Ureter (tissue), 1 donor: Measurements from ENCODE around the gene KLC3. TPM values are rescaled to one million over a fixed set of nuclear protein-coding genes. Genes with fewer than 3 reads are reported as not detected.
"Not testable (repeated sequence)": the region's sequence is repeated elsewhere in the genome, so short reads cannot be mapped to it uniquely, and the experiment has no call there.

Source experiments
- DNase-seq: peaks from one replicate; pipeline ENCODE4 v3.0.0-alpha.2; 2020; ENCODE audit warnings: low spot score
- total RNA-seq: library from RNA; stranded (reverse); gene quantifications from one replicate; pipeline ENCODE4 v1.2.4, GENCODE V29; 2023
- donor health status: DM: yes; HTN: yes; CAD: no.

KLC3 gene
- 1.3 TPM for total RNA-seq

- no peak for DNase-seq
Observed at GRCh38 chr19:45340232-45340898, at the start of gene KLC3. Gene KLC3 (plus strand): TSS chr19:45340750. CDS start chr19:45345542, 4,792 bp downstream.

DNA sequence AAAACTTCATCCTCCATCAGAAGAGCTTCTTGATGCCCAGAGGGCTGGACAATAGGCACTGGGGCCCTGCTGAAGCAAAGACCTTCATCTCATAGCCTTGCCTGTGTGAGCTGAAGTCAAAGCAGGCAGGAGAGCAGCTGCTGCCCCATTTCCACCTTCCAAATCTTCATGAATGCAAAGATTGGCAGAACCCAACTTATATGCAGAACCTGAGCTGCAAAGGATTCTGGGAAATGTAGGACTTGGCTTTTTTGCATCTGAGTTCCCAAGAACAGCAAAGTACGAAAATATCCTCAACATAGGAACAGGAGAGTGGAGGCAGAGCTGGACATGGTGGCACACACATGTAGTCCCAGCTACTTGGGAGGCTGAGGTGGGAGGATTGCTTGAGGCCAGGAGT lies 48.7 kb upstream of the KLC3 start:
- no peak for DNase-seq

GRCh38 chr19:45293682-45294081 lies 46.9 kb upstream of the KLC3 start:
- DNase-seq = no peak

GRCh38 chr19:45294291-45295029 lies 46.1 kb upstream of the KLC3 start:
- DNase-seq = peak; percentile 71

DNA sequence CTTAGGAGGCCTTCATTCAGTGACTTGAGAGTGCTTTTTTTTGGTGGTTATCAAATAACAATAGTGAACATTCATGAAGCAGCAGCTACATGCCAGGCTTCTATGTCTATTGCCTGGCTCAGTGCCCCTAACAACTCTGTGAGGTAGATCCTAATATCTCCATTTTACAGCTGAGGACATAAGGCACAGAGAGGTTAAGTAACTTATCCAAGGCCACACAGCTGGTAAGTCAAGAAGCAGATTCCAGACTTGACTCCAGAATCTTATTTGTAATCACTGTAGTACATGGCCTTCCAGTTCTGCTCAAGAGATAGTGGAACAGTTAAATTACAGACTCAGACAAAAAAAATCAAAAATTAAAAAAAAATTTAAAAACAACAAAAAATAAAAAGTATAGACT lies 44.7 kb upstream of the KLC3 start:
- no peak for DNase-seq

DNA sequence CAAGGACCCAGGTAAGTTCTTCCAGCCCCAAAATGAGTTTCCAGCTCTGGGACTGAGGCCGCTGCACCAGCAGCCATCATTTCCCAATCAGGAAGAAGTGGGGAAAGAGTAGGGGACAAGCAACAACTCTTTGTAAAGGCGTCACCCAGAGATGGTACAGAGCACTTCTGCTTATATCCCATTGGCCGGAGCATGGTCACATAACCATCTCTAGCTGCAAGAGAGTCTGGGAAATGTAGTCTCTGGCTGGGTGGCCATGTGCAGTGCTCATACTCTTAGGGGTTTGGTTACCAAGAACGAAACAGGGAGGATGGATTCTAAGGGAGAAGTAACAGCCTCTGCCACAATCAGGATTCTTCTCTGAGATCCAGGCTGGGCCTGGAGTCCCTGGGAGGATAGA lies 44.2 kb upstream of the KLC3 start:
- DNase-seq = no peak

DNA sequence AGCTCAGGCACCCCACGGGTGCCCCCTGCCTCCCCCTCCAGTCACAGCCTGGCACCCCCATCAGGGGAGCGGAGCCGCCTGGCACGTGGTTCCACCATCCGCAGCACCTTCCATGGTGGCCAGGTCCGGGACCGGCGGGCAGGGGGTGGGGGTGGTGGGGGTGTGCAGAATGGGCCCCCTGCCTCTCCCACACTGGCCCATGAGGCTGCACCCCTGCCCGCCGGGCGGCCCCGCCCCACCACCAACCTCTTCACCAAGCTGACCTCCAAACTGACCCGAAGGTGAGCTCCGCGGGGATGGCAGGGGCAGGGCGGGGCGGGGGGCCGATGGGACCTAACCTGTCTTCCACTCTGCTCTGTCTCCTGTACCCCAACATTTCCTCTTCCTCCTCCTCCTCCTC lies 42.9 kb upstream of the KLC3 start:
- DNase-seq = no peak

GRCh38 chr19:45298264-45298663 lies 42.3 kb upstream of the KLC3 start:
- no peak for DNase-seq

GRCh38 chr19:45299719-45300118 lies 40.8 kb upstream of the KLC3 start:
- no peak for DNase-seq

GRCh38 chr19:45302416-45302815 lies 38.1 kb upstream of the KLC3 start:
- no peak for DNase-seq

DNA sequence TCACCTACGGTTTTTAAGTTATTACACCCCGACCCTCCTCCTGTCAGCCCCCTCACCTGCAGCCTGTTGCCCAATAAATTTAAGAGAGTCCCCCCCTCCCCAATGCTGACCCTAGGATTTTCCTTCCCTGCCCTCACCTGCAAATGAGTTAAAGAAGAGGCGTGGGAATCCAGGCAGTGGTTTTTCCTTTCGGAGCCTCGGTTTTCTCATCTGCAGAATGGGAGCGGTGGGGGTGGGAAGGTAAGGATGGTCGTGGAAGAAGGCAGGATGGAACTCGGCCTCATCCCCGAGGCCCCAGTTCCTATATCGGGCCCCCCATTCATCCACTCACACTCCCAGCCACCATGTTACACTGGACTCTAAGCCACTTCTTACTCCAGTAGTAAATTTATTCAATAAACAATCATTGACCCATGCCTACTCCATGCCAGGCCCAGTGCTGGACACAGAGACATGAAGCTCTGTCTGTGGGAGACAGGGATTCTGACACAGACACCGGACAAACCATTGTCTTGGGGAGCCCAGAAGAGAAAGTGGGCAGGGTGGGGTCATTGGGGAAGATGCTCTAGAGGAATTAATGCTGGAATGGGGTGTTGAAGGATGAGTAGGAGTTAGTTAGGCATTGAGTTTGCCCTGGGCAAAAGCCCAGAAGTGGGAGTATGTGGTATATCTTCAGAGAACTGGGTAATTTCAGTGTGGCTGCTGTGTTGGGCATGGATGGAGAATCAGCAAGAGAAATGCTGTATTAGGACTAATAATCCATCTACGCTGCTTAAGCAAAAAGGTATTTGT lies 37.1 kb upstream of the KLC3 start:
- DNase-seq = no peak

- DNase-seq = no peak
Observed at GRCh38 chr19:45304141-45304926, 36.2 kb upstream of the KLC3 start.

DNA sequence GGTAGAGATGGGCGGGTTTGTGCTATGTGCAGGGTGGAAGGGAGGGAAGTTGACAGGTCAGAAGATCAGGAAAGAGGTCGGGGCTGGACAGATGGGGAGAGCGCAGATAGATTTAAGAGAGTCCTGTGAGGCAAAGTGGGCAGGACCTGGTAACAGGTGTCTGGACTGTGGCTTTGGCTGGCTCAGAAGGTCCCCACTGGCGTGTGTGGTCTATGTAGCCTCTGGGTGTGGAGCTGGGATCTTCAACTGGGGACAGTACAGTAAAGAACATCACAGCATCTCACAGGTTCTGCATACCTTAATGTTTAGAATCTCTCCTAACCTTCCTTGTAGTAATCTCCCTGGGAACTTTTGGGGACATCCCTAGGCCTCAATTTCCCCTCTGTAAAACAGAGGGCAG lies 35.5 kb upstream of the KLC3 start:
- DNase-seq = no peak

DNA sequence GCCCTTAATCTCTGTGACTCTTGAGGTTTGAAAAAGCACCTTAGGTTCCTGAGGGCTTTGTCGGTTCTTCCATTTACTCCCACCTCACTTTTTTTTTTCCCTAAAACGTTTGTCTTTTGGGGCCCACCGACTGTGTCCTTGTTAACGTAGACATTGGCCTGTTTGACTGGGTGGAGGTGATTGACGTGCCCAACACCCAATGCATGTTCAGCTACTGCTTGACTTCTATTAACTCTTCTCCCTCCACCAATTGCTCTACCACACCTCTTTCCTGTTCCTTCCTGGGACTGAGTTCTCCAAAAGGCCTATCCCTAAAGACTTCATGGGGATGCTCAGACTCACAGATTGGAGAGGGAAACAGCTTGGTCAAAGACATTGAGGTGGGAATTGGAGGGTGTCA lies 35.1 kb upstream of the KLC3 start:
- no peak for DNase-seq

GRCh38 chr19:45306040-45306439 lies 34.5 kb upstream of the KLC3 start:
- no peak for DNase-seq

DNA sequence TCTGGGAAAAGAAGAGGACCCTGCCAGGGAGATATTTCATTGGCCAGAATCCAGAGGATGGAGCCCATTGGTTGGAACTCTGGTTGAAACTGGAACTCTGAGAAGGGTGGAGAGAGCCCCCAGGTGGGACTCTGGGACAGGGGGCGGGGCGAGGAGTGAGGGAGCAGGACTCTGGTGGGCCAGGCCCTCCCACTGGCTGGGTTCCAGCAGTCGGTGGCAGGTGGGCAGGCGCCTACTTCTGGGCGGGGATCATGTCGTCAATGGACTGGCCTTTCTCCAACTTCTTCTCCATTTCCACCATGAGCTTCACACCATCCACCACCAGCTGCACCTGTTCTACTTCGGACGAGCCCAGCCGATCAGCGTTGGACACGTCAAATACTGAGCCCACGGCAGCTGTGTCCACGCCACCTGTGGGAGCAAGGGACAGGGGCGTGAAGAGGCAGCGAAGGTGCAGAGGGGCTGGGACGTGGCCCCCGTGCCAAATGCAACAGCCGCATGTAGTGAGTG lies 34.0 kb upstream of the KLC3 start:
- no peak for DNase-seq

DNA sequence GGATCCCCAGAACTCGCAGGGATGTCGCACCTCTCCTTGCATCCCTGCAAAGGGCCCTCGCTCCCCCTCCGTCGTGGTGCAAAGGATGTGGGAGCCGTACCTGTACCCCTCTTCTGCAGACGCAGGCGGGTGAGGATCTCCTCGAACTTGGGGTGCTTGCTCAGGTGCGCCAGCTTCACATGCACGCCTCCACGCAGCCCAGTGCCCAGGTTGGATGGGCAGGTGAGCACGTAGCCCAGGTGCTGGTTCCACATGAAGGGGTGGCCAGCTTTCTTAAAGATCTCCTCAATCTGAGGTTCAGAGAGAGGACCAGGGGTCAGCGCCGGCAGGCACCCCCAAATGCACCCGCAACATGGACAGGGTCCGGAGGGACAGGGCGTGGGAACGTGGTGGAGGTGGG lies 33.2 kb upstream of the KLC3 start:
- no peak for DNase-seq

DNA sequence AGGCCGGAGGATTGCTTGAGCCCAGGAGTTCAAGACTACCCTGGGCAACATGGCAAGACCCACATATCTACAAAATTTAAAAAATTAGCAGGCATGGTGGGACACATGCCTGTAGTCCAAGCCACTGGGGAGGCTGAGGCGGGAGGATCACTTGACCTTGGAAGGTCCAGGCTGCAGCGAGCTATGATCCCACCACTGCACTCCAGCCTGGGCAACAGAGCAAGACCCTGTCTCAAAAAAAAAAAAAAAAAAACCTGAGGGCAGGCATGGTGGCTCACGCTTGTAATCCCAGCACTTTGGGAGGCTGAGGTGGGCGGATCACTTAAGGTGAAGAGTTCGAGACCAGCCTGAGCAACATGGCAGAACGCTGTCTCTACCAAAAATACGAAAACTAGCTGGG lies 31.2 kb upstream of the KLC3 start:
- DNase-seq = not testable (repeated sequence)

DNA sequence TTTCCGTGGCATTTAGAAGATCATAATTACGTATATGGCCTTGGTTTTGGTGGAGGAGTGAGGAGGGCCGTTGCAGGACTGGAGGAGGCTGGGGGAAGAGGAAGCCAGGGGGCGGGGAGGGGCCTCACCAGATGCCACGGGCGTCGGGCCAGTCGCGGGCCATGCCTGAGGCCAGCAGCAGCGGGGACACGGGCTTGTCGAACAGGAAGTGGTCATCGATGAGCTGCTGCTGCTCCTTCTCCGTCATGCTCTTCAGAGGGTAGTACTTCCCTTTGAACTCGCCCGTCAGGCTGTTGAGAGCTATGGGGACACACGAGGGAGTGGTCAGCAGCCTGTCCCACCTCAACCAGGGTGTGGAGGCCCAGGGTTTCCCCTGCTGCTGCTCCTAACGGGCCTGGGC lies 28.9 kb upstream of the KLC3 start:
- DNase-seq = no peak

DNA sequence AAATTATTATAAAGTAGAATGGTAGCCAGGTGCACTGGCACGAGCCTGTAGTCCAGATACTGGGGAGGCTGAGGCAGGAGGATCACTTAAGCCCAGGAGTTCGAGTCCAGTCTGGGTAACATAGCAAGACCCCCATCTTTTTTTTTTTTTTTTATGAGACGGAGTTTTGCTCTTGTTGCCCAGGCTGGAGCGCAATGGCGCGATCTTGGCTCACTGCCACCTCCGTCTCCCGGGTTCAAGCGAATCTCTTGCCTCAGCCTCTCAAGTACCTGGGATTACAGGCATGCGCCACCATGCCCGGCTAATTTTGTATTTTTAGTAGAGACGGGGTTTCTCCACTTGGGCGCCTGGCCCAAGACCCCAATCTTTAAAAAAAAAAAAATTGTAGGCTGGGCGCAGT lies 28.3 kb upstream of the KLC3 start:
- DNase-seq = not testable (repeated sequence)

DNA sequence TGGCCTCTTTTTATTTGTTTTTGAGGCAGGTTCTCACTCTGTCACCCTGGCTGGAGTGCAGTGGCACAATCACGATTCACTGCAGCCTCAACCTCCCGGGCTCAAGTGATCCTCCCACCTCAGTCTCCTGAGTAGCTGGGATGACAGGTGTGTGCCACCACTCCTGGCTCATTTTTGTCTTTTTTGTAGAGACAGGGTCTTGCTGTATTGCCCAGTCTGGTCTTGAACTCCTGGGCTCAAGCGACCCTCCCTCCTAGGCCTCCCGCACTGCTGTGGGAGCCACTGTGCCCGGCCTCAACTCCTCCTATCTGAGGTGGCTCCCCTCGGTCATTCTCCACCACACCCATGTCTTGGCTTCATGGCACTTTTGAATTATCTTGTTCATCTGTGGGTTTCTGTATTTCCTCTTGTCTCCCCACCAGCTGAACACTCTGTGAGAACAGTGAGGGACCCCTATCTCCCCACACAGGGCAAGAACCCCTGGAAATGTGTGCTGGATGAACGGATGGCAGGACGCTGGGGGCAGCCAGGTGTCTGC lies 25.8 kb upstream of the KLC3 start:
- DNase-seq = no peak

- no peak for DNase-seq
Observed at GRCh38 chr19:45315304-45315703, 25.2 kb upstream of the KLC3 start.
